GM12872 (cell line): Measurements from ENCODE around the gene NKD2.

Experiments used
- TF ChIP-seq, protein P1 (sequence below): IDR thresholded peaks from 3 replicates; pipeline ENCODE4 v1.5.1; 2011; ENCODE audit warnings: low read depth, mild to moderate bottlenecking, low read length, moderate library complexity; ENCODE audit not compliant: insufficient read depth

Gene NKD2

DNA sequence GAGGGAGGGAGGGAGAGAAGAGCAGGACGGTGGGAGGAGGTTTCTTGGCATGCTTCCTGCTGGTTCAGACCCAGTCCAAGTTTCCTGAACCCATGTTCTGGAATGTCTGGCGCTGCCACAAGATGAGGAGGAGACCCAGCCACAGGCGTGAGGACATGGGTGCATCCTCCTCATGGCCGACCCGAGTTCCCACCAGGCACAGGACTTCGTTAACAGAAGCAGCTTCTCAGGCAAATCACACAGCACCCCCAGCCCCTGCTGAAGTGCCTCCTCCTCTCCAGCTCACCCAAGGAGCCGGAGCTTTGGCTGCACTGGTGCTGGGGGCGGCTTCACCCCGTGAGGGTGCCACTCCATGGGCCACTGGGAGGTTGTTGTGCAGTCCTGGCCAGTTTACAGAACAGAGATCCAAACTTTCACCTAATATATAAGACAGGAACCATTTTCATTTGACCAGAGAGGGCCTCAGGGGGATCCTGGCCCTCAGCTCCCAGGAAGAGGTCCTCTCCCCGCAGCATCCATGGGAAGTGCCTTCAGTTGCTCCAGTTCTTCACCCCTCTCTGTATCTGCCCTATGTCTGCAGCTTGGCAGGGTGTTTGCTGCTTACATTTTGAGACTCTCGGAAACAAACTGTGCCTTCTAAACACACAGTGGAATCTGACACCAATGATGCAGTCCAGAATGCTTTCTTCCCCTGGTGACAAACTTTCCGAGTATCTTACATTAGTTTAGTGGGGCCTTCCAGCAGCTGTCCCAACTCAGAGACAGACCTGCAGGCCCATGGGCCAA, 10.2 kb upstream of the NKD2 start:
- TF ChIP-seq, protein P1, sequence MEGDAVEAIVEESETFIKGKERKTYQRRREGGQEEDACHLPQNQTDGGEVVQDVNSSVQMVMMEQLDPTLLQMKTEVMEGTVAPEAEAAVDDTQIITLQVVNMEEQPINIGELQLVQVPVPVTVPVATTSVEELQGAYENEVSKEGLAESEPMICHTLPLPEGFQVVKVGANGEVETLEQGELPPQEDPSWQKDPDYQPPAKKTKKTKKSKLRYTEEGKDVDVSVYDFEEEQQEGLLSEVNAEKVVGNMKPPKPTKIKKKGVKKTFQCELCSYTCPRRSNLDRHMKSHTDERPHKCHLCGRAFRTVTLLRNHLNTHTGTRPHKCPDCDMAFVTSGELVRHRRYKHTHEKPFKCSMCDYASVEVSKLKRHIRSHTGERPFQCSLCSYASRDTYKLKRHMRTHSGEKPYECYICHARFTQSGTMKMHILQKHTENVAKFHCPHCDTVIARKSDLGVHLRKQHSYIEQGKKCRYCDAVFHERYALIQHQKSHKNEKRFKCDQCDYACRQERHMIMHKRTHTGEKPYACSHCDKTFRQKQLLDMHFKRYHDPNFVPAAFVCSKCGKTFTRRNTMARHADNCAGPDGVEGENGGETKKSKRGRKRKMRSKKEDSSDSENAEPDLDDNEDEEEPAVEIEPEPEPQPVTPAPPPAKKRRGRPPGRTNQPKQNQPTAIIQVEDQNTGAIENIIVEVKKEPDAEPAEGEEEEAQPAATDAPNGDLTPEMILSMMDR: no peak

DNA sequence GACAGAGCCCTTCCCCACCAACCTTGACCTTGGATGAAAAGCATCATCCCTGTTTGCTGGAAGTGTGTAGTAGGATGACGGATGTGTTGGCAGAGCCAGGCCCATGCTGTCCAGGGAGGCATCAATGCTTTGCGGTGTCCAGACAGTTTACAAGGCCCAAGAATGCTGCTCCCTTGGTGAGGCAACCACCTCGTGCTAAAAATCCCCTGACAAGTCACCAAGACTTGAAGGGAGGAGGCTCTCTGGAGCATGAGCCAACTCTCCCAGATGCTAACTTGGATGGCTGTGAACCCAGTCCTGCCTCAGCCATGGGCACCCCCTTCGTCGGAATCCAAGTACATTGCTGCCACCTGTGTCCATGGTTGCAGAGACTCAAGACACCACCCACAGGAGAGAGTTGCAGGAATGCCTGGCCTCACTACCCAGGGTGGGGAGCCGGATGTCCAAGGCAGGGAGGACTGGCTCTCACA, 9.5 kb upstream of the NKD2 start:
- TF ChIP-seq, protein P1: no peak

DNA sequence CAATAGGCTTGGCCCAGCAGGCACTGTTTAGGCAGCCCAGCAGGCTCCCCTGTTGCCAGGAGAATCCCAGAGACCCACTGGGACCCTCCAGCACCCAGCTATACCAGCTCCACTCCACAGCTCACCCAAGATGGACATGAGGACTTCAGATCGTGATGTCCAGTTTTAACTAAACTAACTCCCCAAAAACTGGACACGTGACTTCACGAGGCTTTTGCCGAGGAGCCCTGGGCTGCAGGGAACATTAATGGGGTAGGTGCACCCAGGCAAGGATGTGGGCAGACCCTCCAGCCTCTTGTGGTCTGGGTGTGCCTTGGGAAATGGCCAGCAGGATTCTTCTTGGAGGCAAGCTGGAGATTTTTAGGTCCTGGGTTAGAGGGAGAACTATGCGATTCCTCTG, 8.9 kb upstream of the NKD2 start:
- TF ChIP-seq, protein P1: no peak

DNA sequence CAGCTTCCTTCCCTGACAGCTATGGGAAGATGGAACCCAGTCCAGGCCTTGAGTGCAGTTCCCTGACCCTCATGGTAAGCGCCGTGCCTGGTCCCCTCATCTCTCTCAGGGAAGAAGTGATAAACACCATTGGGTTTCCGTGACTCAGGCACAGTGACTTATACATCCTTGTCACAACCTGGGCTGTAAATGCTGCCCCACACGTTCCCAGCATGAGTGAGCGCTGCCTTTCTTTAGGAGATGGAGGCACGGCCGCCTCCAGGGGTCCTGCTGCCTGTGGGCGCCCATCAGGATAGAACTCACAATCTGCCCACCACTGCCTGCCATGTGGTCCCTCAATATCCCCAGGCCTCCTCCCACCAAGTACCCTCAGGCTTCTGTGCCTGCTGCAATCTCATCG, 8.3 kb upstream of the NKD2 start:
- TF ChIP-seq, protein P1: no peak

DNA sequence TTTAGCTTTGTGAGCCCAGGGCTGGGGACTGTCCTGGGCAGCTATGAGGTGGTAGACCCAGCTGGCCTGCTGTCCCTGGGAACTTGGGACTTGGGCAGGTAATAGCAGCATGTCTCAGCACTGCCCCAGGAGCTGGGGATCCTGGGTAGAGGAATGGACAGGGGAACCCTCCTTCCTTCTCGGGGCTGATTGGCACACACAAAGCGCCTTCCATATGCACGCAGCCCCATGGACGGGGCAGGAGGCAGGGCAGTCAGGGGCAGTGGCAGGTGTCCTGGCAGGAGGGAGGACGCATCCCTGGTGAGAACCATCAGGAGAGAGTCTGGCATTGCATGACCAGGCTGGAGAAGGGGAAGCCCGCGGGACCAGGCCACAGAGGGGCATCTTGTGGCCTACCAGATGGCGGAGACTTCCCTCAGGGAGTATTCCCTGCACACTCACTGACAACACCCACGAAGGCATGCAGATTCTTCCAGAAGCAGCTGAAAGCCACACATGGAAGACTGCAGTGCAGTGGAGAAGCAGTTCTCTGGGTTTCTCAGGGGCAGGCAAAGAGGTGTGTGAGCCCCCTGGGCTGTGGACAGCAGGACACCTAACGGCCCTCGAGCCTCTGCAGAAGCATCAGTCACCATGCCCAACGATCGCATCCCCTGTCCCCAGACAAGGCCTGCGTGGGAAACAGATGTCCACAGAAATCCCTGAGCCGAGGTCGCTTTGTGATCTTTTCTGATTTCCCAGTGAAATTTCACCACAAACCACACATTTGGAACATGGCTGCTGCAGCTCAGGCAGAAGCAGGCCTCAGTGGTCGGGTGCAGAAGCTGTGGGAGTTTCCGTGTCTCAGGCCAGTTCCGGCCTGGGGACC, 7.0 kb upstream of the NKD2 start:
- TF ChIP-seq, protein P1: no peak

DNA sequence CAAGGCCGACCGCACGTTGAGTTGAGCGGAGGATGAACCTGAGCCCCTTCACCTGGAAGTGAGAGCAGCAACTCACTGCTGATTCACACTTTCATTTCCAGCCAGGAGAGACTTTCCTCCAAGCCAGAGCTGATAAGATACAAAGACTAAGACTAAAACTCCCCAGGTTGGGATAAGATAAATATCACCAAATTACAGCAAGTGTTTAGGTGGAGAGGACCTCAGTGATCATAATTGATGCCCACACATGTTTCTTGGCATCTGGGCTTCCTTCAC, 6.4 kb upstream of the NKD2 start:
- TF ChIP-seq, protein P1: no peak

DNA sequence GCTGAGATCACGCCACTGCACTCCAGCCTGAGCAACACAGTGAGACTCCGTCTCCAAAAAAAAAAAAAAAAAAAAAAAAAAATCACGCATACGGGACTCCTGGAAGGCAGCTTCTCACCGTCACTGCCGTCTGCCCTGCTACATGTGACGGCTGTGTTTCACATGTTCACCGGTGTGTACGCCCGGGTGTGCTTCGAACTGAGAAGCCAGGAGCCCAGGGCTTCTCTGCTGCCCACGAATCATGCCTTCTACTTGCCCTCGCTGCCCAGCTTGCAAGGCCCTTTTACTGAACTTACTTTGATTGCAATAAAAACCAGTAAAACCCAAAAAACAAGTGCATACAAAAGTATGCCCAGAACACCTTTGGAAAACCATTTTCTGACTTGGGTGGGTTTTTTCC, 5.8 kb upstream of the NKD2 start:
- TF ChIP-seq, protein P1: no peak
